Liver (tissue), 9 donors: Measurements from ENCODE around the gene GRB14. TPM values are rescaled to one million over a fixed set of nuclear protein-coding genes. Genes with fewer than 3 reads are reported as not detected.

Source experiments
- DNase-seq: peaks from one replicate; pipeline ENCODE4 v3.0.0-alpha.2; 2017; ENCODE audit warnings: low spot score
- H3K27ac ChIP-seq, 2 donors: one replicate each; pipeline ENCODE4 v1.7.0; 2013; ENCODE audit warnings: inconsistent platforms in 2 of 2, low read length in 2 of 2, control low read depth in 1 of 2, low read depth in 1 of 2, mild to moderate bottlenecking in 1 of 2
- H3K27me3 ChIP-seq, 4 donors: one replicate each; pipeline versions ENCODE4 v1.6.1 to v1.7.0; 2013; ENCODE audit warnings: low read length in 3 of 4, inconsistent platforms in 1 of 4, mild to moderate bottlenecking in 1 of 4, moderate library complexity in 1 of 4; ENCODE audit not compliant: control insufficient read depth in 4 of 4, insufficient read depth in 4 of 4
- H3K36me3 ChIP-seq, 4 donors: one replicate each; pipeline versions ENCODE4 v1.6.1 to v1.7.0; 2013; ENCODE audit warnings: low read length in 3 of 4, mild to moderate bottlenecking in 3 of 4, low read depth in 1 of 4, moderate library complexity in 1 of 4; ENCODE audit not compliant: control insufficient read depth in 4 of 4, insufficient read depth in 3 of 4
- H3K4me1 ChIP-seq, 4 donors: one replicate each; pipeline versions ENCODE4 v1.6.1 to v1.7.0; 2013; ENCODE audit warnings: low read length in 3 of 4, mild to moderate bottlenecking in 3 of 4, moderate library complexity in 1 of 4; ENCODE audit not compliant: control insufficient read depth in 4 of 4, insufficient read depth in 4 of 4
- H3K4me3 ChIP-seq, 3 donors: one replicate each; pipeline versions ENCODE4 v1.6.1 to v1.7.0; 2013; ENCODE audit warnings: low read length in 3 of 3, control low read depth in 1 of 3, low read depth in 1 of 3, mild to moderate bottlenecking in 1 of 3
- H3K9ac ChIP-seq, 2 donors: one replicate each; pipeline ENCODE4 v1.7.0; 2013; ENCODE audit warnings: low read length in 2 of 2, mild to moderate bottlenecking in 2 of 2, moderate library complexity in 2 of 2, control low read depth in 1 of 2, low read depth in 1 of 2
- H3K9me3 ChIP-seq, 4 donors: one replicate each; pipeline versions ENCODE4 v1.6.1 to v1.7.0; 2013; ENCODE audit warnings: low read length in 3 of 4; ENCODE audit not compliant: control insufficient read depth in 4 of 4
- ATF3 ChIP-seq: IDR thresholded peaks from 2 replicates; pipeline ENCODE4 v1.6.1; 2016; ENCODE audit warnings: antibody characterized with exemption
- EGR1 ChIP-seq, 2 donors: IDR thresholded peaks; 2 replicates each; pipeline ENCODE4 v1.6.1; 2016 to 2018; ENCODE audit warnings: antibody characterized with exemption in 2 of 2, low read depth in 2 of 2
- FOXA1 ChIP-seq: IDR thresholded peaks from 2 replicates; pipeline ENCODE4 v1.6.1; 2016; ENCODE audit warnings: antibody characterized with exemption
- FOXA2 ChIP-seq: IDR thresholded peaks from 2 replicates; pipeline ENCODE4 v1.6.1; 2016; ENCODE audit warnings: antibody characterized with exemption
- GABPA ChIP-seq, 2 donors: IDR thresholded peaks in 1 of 2; conservative IDR thresholded peaks in 1 of 2; 2 replicates each; pipeline ENCODE4 v1.6.1; 2016; ENCODE audit warnings: antibody characterized with exemption in 2 of 2, mild to moderate bottlenecking in 1 of 2, moderate library complexity in 1 of 2
- HNF4A ChIP-seq, 2 donors: conservative IDR thresholded peaks; 2 replicates each; pipeline ENCODE4 v1.6.1; 2016; ENCODE audit warnings: antibody characterized with exemption in 2 of 2, mild to moderate bottlenecking in 2 of 2
- HNF4G ChIP-seq: IDR thresholded peaks from 2 replicates; pipeline ENCODE4 v1.6.1; 2016; ENCODE audit warnings: antibody characterized with exemption
- JUND ChIP-seq, 2 donors: IDR thresholded peaks; 2 replicates each; pipeline ENCODE4 v1.6.1; 2016; ENCODE audit warnings: antibody characterized with exemption in 2 of 2
- NR2F2 ChIP-seq: IDR thresholded peaks from 2 replicates; pipeline ENCODE4 v1.6.1; 2016; ENCODE audit warnings: antibody characterized with exemption
- RAD21 ChIP-seq, 2 donors: IDR thresholded peaks; 2 replicates each; pipeline ENCODE4 v1.6.1; 2016; ENCODE audit warnings: antibody characterized with exemption in 2 of 2, mild to moderate bottlenecking in 2 of 2
- RXRA ChIP-seq, 2 donors: IDR thresholded peaks; 2 replicates each; pipeline ENCODE4 v1.6.1; 2017 to 2018; ENCODE audit warnings: antibody characterized with exemption in 2 of 2, mild to moderate bottlenecking in 1 of 2
- SP1 ChIP-seq: IDR thresholded peaks from 2 replicates; pipeline ENCODE4 v1.6.1; 2018; ENCODE audit warnings: antibody characterized with exemption, mild to moderate bottlenecking
- TAF1 ChIP-seq: conservative IDR thresholded peaks from 2 replicates; pipeline ENCODE4 v1.6.1; 2016; ENCODE audit warnings: antibody characterized with exemption, mild to moderate bottlenecking
- YY1 ChIP-seq: IDR thresholded peaks from 2 replicates; pipeline ENCODE4 v1.6.1; 2016; ENCODE audit warnings: antibody characterized with exemption, mild to moderate bottlenecking
- WGBS: extraction: QIAGEN DNeasy Blood & Tissue Kit; methylation state at CpG from one replicate; pipeline ENCODE4 v1.1.7; 2013; 5-methylcytosine and 5-hydroxymethylcytosine counted together
- polyA plus RNA-seq, 2 donors: library from polyadenylated mRNA; stranded (reverse) in 1 of 2; unstranded in 1 of 2; fragments of 200-250 nt in 1 of 2; fragments of >200 nt in 1 of 2; fragmentation: Nextera tagmentation in 1 of 2; extraction: Ambion mirVana in 1 of 2; gene quantifications; one replicate each; pipeline versions ENCODE4 v1.2.1 to v1.2.3, GENCODE V29; 2013 to 2015
- total RNA-seq, 2 donors: library from RNA; depleted of rRNA; stranded (reverse); fragments of >200 nt; gene quantifications; one replicate each; pipeline ENCODE4 v1.2.3, GENCODE V29; 2014
- TF ChIP-seq, protein P1 (sequence below): IDR thresholded peaks from 2 replicates; pipeline ENCODE4 v1.6.1; 2016; ENCODE audit warnings: antibody characterized with exemption
- TF ChIP-seq, protein P2 (sequence below): IDR thresholded peaks from 2 replicates; pipeline ENCODE4 v1.6.1; 2016; ENCODE audit warnings: antibody characterized with exemption
- TF ChIP-seq, protein P3 (sequence below): fragments of 150-350 bp; IDR thresholded peaks from 2 replicates; pipeline ENCODE4 v1.5.1; 2017; ENCODE audit warnings: improper control_type of control experiment, low read depth, low read length; ENCODE audit not compliant: missing input control
- donor health status: healthy.
- donor health status: healthy.
- donor health status: healthy.
- donor health status: healthy.
- donor health status: healthy.

The GRB14 gene
- total and polyA plus RNA-seq, 4 donors = 1.0 to 119 (median 33.0) TPM

DNA sequence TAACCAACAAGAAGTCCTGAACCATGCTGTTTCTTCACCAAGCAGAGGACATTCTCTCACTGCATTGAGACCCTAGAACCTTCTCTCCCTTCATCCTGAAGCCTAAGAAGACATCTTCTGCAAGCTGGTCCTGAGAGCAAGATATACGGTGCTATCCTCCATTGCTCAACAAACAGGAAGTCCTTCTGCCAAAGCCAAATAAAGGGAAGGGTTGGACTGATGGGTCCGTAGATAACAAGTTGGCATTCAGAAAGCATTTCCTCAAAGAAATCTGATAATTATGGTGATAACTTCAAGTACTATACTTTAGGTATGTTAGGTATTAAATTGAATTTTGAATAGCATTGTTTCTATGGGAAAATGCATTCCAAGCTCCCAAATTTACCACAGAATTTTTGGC lies 23.3 kb downstream of the GRB14 start:
- H3K27ac ChIP-seq = no peak overlapping the region
- no peak overlapping the region for H3K4me3 ChIP-seq
- no peaks in the 10 kb centered on the region for H3K27me3 ChIP-seq
- TF ChIP-seq SP1 (no peak), GABPA (IDR thresholded peaks at IDR 0.05 in 1 of 2, conservative IDR thresholded peaks at IDR 0.05 in 1 of 2) (no peak), NR2F2 (no peak), RAD21 (IDR thresholded peaks at IDR 0.05) (no peak), ATF3 (no peak), RXRA (IDR thresholded peaks at IDR 0.05) (no peak), TAF1 (no peak), FOXA2 (no peak), FOXA1 (no peak), YY1 (no peak), HNF4G (no peak)
- TF ChIP-seq, protein P1, sequence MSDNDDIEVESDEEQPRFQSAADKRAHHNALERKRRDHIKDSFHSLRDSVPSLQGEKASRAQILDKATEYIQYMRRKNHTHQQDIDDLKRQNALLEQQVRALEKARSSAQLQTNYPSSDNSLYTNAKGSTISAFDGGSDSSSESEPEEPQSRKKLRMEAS = no peak
- TF ChIP-seq, protein P2, sequence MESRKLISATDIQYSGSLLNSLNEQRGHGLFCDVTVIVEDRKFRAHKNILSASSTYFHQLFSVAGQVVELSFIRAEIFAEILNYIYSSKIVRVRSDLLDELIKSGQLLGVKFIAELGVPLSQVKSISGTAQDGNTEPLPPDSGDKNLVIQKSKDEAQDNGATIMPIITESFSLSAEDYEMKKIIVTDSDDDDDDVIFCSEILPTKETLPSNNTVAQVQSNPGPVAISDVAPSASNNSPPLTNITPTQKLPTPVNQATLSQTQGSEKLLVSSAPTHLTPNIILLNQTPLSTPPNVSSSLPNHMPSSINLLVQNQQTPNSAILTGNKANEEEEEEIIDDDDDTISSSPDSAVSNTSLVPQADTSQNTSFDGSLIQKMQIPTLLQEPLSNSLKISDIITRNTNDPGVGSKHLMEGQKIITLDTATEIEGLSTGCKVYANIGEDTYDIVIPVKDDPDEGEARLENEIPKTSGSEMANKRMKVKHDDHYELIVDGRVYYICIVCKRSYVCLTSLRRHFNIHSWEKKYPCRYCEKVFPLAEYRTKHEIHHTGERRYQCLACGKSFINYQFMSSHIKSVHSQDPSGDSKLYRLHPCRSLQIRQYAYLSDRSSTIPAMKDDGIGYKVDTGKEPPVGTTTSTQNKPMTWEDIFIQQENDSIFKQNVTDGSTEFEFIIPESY = no peak
- H3K4me1 ChIP-seq = peaks cover 2 to 18% (median 9%) of the 10 kb centered on the region in 4 donors
- no peak for DNase-seq
- peaks cover 0 to 2% (median 0%) of the 10 kb centered on the region in 4 donors for H3K36me3 ChIP-seq
- 46% methylated on average over 2 of the region's 2 CpGs for WGBS
- H3K9me3 ChIP-seq = no peaks in the 10 kb centered on the region
- H3K9ac ChIP-seq = no peak overlapping the region

DNA sequence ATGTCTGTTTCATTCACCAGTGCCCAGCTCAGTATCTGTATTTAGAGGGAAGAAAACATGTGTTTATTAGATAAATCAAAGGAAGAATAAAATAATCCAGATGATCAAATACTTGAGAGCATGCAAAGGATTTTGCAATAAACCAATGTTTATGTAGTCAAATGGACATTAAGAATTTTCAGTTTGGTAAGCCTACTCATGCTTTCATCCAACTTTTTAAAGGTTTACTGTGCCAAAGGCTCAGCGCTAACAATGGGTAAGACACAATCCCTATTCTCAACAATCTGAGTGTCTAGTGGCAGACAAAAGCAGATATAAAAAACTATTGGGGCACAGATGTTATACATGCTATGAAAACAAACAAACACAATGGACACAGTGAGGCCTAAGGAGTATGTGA lies 26.3 kb downstream of the GRB14 start:
- Histone ChIP-seq H3K4me1 (peaks cover 0 to 4% (median 0%) of the 10 kb centered on the region in 4 donors), H3K27me3 (no peaks in the 10 kb centered on the region), H3K27ac (no peak overlapping the region), H3K4me3 (no peak overlapping the region), H3K9me3 (no peaks in the 10 kb centered on the region), H3K36me3 (peaks cover 0 to 3% (median 0%) of the 10 kb centered on the region in 4 donors), H3K9ac (no peak overlapping the region)
- DNase-seq = no peak
- WGBS = 90% methylated on average over 1 of the region's 1 CpG
- no peak for TF ChIP-seq EGR1 (IDR thresholded peaks at IDR 0.05; ENCODE audit: low read depth in 2 of 2)
- TF ChIP-seq, protein P2 = no peak
- no peak for TF ChIP-seq NR2F2
- no peak for TF ChIP-seq HNF4A (conservative IDR thresholded peaks at IDR 0.05)
- TF ChIP-seq SP1 = no peak
- TF ChIP-seq JUND (IDR thresholded peaks at IDR 0.05) = no peak
- no peak for TF ChIP-seq RXRA (IDR thresholded peaks at IDR 0.05)
- TF ChIP-seq GABPA (IDR thresholded peaks at IDR 0.05 in 1 of 2, conservative IDR thresholded peaks at IDR 0.05 in 1 of 2) = no peak
- TF ChIP-seq, protein P1 = no peak
- TF ChIP-seq YY1 = no peak
- no peak for TF ChIP-seq RAD21 (IDR thresholded peaks at IDR 0.05)
- no peak for TF ChIP-seq FOXA2
- TF ChIP-seq HNF4G = no peak
- TF ChIP-seq, protein P3, sequence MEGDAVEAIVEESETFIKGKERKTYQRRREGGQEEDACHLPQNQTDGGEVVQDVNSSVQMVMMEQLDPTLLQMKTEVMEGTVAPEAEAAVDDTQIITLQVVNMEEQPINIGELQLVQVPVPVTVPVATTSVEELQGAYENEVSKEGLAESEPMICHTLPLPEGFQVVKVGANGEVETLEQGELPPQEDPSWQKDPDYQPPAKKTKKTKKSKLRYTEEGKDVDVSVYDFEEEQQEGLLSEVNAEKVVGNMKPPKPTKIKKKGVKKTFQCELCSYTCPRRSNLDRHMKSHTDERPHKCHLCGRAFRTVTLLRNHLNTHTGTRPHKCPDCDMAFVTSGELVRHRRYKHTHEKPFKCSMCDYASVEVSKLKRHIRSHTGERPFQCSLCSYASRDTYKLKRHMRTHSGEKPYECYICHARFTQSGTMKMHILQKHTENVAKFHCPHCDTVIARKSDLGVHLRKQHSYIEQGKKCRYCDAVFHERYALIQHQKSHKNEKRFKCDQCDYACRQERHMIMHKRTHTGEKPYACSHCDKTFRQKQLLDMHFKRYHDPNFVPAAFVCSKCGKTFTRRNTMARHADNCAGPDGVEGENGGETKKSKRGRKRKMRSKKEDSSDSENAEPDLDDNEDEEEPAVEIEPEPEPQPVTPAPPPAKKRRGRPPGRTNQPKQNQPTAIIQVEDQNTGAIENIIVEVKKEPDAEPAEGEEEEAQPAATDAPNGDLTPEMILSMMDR = no peak
